ENCODE data around the gene ATOSA. TPM values are rescaled to one million over a fixed set of nuclear protein-coding genes. Genes with fewer than 3 reads are reported as not detected.

ATOSA gene
- total and polyA plus RNA-seq, 2 of the 13 experiments (the other 11 are each of a cell fraction or from before 2014, with no cell fraction given) = 6.6 to 16.3 TPM

DNA sequence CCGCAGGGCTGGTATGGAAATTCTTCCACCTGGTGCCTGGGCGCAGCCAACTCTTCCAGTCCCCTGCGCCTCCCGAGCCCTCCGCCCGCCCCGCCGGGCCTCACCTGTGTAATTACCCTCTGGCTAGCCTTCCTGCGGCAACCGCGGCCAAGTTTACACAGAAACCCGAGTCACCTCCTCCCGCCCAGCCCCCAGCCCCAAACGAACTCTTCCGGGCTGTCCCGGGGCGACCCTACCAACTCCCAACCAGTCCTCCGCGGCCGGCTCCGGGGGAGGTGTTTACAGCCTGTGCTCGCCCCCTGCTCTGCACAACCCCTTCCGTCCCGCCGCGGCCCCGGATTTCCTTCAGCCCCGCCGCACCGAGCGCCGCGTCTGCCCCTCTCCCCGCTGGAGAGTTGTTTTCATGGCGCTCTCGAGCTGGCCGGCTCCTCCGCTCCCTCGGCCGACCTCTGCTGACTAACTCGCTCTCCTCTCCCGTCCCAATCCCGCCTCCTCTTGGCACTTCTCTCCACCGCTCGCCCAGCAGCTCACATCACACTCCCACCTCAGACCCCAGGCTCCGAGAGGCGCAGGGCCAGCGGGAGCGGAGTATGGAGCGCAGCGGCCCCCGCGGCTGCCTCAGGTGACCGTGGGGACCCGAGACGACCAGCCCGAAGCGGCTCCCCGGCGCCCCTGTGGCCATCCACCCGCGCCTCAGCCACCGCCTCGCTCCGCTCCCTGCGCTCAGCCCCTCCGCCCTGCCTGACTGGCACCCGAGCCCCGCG, 538 bp downstream of the ATOSA start (continued):
- TF ChIP-seq, protein P1, sequence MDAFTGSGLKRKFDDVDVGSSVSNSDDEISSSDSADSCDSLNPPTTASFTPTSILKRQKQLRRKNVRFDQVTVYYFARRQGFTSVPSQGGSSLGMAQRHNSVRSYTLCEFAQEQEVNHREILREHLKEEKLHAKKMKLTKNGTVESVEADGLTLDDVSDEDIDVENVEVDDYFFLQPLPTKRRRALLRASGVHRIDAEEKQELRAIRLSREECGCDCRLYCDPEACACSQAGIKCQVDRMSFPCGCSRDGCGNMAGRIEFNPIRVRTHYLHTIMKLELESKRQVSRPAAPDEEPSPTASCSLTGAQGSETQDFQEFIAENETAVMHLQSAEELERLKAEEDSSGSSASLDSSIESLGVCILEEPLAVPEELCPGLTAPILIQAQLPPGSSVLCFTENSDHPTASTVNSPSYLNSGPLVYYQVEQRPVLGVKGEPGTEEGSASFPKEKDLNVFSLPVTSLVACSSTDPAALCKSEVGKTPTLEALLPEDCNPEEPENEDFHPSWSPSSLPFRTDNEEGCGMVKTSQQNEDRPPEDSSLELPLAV (CRISPR knock-in tag; conservative IDR thresholded peaks at IDR 0.05; ENCODE audit: low read depth) = no peak
- 0 out of 2 replicates have a peak, but pooled peaks have one; percentile 63 for TF ChIP-seq NCOA1 (CRISPR knock-in tag; IDR thresholded peaks at IDR 0.05)
- TF ChIP-seq ELF3 (CRISPR knock-in tag; IDR thresholded peaks at IDR 0.05) = 0 out of 2 replicates have a peak, but pooled peaks have one; percentile 18
- TF ChIP-seq KDM5B (CRISPR knock-in tag; IDR thresholded peaks at IDR 0.05; ENCODE audit: borderline replicate concordance) = 0 out of 2 replicates have a peak, but pooled peaks have one; percentile 18
- no peak for TF ChIP-seq EEA1 (CRISPR knock-in tag; IDR thresholded peaks at IDR 0.05; ENCODE audit: borderline replicate concordance)
- TF ChIP-seq ZNF7 (CRISPR knock-in tag; IDR thresholded peaks at IDR 0.05) = no peak
- no peak for TF ChIP-seq NR3C1 (CRISPR knock-in tag; IDR thresholded peaks at IDR 0.05)
- TF ChIP-seq KDM3A (CRISPR knock-in tag; IDR thresholded peaks at IDR 0.05; ENCODE audit: low read depth) = no peak
- TF ChIP-seq ZNF83 (CRISPR knock-in tag; IDR thresholded peaks at IDR 0.05; ENCODE audit: borderline replicate concordance) = 0 out of 2 replicates have a peak, but pooled peaks have one; percentile 39
- TF ChIP-seq SMYD3 (CRISPR knock-in tag; IDR thresholded peaks at IDR 0.05) = 0 out of 2 replicates have a peak, but pooled peaks have one; percentile 22
- peak; percentile 92 for TF ChIP-seq RXRB (CRISPR knock-in tag; IDR thresholded peaks at IDR 0.05; ENCODE audit: borderline replicate concordance)
- TF ChIP-seq MBNL3 (CRISPR knock-in tag; conservative IDR thresholded peaks at IDR 0.05) = no peak
- no peak for TF ChIP-seq RBAK (CRISPR knock-in tag; IDR thresholded peaks at IDR 0.05)
- TF ChIP-seq KDM4B (CRISPR knock-in tag; IDR thresholded peaks at IDR 0.05) = no peak
- 0 out of 2 replicates have a peak, but pooled peaks have one; percentile 6 for TF ChIP-seq ZMYM3 (CRISPR knock-in tag; IDR thresholded peaks at IDR 0.05)
- peak; percentile 14; the same call in 1 of the 2 replicates for TF ChIP-seq ZNF333 (CRISPR knock-in tag; IDR thresholded peaks at IDR 0.05; ENCODE audit: borderline replicate concordance)
- TF ChIP-seq, protein P2, sequence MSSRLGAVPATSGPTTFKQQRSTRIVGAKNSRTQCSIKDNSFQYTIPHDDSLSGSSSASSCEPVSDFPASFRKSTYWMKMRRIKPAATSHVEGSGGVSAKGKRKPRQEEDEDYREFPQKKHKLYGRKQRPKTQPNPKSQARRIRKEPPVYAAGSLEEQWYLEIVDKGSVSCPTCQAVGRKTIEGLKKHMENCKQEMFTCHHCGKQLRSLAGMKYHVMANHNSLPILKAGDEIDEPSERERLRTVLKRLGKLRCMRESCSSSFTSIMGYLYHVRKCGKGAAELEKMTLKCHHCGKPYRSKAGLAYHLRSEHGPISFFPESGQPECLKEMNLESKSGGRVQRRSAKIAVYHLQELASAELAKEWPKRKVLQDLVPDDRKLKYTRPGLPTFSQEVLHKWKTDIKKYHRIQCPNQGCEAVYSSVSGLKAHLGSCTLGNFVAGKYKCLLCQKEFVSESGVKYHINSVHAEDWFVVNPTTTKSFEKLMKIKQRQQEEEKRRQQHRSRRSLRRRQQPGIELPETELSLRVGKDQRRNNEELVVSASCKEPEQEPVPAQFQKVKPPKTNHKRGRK (CRISPR knock-in tag; IDR thresholded peaks at IDR 0.05) = no peak
- TF ChIP-seq, protein P3, sequence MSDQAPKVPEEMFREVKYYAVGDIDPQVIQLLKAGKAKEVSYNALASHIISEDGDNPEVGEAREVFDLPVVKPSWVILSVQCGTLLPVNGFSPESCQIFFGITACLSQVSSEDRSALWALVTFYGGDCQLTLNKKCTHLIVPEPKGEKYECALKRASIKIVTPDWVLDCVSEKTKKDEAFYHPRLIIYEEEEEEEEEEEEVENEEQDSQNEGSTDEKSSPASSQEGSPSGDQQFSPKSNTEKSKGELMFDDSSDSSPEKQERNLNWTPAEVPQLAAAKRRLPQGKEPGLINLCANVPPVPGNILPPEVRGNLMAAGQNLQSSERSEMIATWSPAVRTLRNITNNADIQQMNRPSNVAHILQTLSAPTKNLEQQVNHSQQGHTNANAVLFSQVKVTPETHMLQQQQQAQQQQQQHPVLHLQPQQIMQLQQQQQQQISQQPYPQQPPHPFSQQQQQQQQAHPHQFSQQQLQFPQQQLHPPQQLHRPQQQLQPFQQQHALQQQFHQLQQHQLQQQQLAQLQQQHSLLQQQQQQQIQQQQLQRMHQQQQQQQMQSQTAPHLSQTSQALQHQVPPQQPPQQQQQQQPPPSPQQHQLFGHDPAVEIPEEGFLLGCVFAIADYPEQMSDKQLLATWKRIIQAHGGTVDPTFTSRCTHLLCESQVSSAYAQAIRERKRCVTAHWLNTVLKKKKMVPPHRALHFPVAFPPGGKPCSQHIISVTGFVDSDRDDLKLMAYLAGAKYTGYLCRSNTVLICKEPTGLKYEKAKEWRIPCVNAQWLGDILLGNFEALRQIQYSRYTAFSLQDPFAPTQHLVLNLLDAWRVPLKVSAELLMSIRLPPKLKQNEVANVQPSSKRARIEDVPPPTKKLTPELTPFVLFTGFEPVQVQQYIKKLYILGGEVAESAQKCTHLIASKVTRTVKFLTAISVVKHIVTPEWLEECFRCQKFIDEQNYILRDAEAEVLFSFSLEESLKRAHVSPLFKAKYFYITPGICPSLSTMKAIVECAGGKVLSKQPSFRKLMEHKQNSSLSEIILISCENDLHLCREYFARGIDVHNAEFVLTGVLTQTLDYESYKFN (CRISPR knock-in tag; conservative IDR thresholded peaks at IDR 0.05) = peak; percentile 60
- TF ChIP-seq, protein P4, sequence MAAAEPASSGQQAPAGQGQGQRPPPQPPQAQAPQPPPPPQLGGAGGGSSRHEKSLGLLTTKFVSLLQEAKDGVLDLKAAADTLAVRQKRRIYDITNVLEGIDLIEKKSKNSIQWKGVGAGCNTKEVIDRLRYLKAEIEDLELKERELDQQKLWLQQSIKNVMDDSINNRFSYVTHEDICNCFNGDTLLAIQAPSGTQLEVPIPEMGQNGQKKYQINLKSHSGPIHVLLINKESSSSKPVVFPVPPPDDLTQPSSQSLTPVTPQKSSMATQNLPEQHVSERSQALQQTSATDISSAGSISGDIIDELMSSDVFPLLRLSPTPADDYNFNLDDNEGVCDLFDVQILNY (CRISPR knock-in tag; conservative IDR thresholded peaks at IDR 0.05) = no peak
- TF ChIP-seq, protein P5, sequence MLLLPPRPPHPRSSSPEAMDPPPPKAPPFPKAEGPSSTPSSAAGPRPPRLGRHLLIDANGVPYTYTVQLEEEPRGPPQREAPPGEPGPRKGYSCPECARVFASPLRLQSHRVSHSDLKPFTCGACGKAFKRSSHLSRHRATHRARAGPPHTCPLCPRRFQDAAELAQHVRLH (CRISPR knock-in tag; IDR thresholded peaks at IDR 0.05; ENCODE audit: borderline replicate concordance, low read depth) = 0 out of 2 replicates have a peak, but pooled peaks have one; percentile 18
- no peak for TF ChIP-seq TEAD2 (CRISPR knock-in tag; IDR thresholded peaks at IDR 0.05)

Data from HepG2 (cell line).